H1 (cell line): ENCODE data around the gene BUD23. TPM values are rescaled to one million over a fixed set of nuclear protein-coding genes. Genes with fewer than 3 reads are reported as not detected.

Source experiments
- CTCF ChIP-seq, 3 experiments: IDR thresholded peaks; 1 replicate in 2 of 3; 2 replicates in 1 of 3; pipeline versions ENCODE4 v1.5.1 to v1.6.1; 2011; ENCODE audit warnings: low read length in 3 of 3, mild to moderate bottlenecking in 3 of 3, inconsistent platforms in 2 of 3, low read depth in 1 of 3, moderate library complexity in 1 of 3; ENCODE audit not compliant: insufficient read depth in 1 of 3; ENCODE audit errors: control extremely low read depth in 1 of 3
- EGR1 ChIP-seq: IDR thresholded peaks from 2 replicates; pipeline ENCODE4 v1.6.1; 2011; ENCODE audit warnings: low read depth, low read length, borderline replicate concordance
- GABPA ChIP-seq: IDR thresholded peaks from 2 replicates; pipeline ENCODE4 v1.6.1; 2011; ENCODE audit warnings: mild to moderate bottlenecking, low read length, moderate library complexity, borderline replicate concordance; ENCODE audit not compliant: insufficient read depth
- KDM5A ChIP-seq: fragments of 200-600 bp; IDR thresholded peaks from 2 replicates; pipeline ENCODE4 v1.7.1; 2012; ENCODE audit warnings: mild to moderate bottlenecking, low read length, inconsistent platforms, mixed read lengths
- NANOG ChIP-seq: IDR thresholded peaks from 2 replicates; pipeline ENCODE4 v1.6.1; 2011; ENCODE audit warnings: low read length, low read depth, mild to moderate bottlenecking, inconsistent platforms; ENCODE audit not compliant: insufficient read depth, poor library complexity, severe bottlenecking
- NRF1 ChIP-seq: IDR thresholded peaks from 2 replicates; pipeline ENCODE4 v1.6.1; 2011; ENCODE audit warnings: mild to moderate bottlenecking, low read depth, low read length, improper control_type of control experiment
- PHF8 ChIP-seq: fragments of 200-600 bp; sonication (generic); conservative IDR thresholded peaks from 2 replicates; pipeline ENCODE4 v1.7.1; 2012; ENCODE audit warnings: low read depth, mild to moderate bottlenecking, inconsistent platforms, low read length, moderate library complexity
- POLR2AphosphoS5 ChIP-seq: IDR thresholded peaks from 2 replicates; pipeline ENCODE4 v1.6.1; 2011; ENCODE audit warnings: low read depth, low read length
- RFX5 ChIP-seq: IDR thresholded peaks from 2 replicates; pipeline ENCODE4 v1.6.1; 2011; ENCODE audit warnings: low read depth, low read length, improper control_type of control experiment, borderline replicate concordance
- RNF2 ChIP-seq: fragments of 200-900, 300-1000 bp; sonication (generic); IDR thresholded peaks from 2 replicates; pipeline ENCODE4 v1.7.1; 2016; ENCODE audit warnings: borderline replicate concordance, low read depth, mild to moderate bottlenecking, antibody characterized with exemption, low read length; ENCODE audit not compliant: poor library complexity, severe bottlenecking; ENCODE audit errors: missing control alignments
- SUZ12 ChIP-seq: fragments of 200-600 bp; sonication (generic); IDR thresholded peaks from 2 replicates; pipeline ENCODE4 v1.6.1; 2012; ENCODE audit warnings: mild to moderate bottlenecking, inconsistent platforms, low read length, moderate library complexity, mixed read lengths
- TAF1 ChIP-seq: IDR thresholded peaks from 2 replicates; pipeline ENCODE4 v1.6.1; 2011; ENCODE audit warnings: mild to moderate bottlenecking, low read depth, low read length
- TBP ChIP-seq: IDR thresholded peaks from 2 replicates; pipeline ENCODE4 v1.6.1; 2011; ENCODE audit warnings: low read depth, low read length, improper control_type of control experiment
- USF2 ChIP-seq: IDR thresholded peaks from 2 replicates; pipeline ENCODE4 v1.6.1; 2011; ENCODE audit warnings: low read length, improper control_type of control experiment
- polyA plus RNA-seq, 7 experiments: library from polyadenylated mRNA; depleted of rRNA in 3 of 7; stranded (reverse) in 5 of 7; unstranded in 2 of 7; fragments of >200 nt in 5 of 7; fragments of 200-250 nt in 2 of 7; gene quantifications; 1 replicate in 5 of 7; 2 replicates in 1 of 7; 4 replicates in 1 of 7; pipeline versions ENCODE4 v1.2.1 to v1.2.3, GENCODE V29; 2011 to 2013; ENCODE audit warnings: missing spikeins in 2 of 7, mixed read lengths in 2 of 7
- total RNA-seq: library from RNA; stranded (reverse); fragmentation: NEBNext Ultra II Directional; extraction: Animal tissue kit (Norgen Biotek cat#: 25700); gene quantifications from 2 replicates; pipeline ENCODE4 v1.2.1, GENCODE V29; 2021

BUD23 gene
- total and polyA plus RNA-seq, 2 of the 8 experiments (the other 6 are each of a cell fraction or from before 2014, with no cell fraction given) = 72.3 to 78.4 TPM

GRCh38 chr7:73742753-73743641, 59.6 kb downstream of the BUD23 start (continued):
- TF ChIP-seq NANOG = peak; percentile 68
- TF ChIP-seq TAF1 = peak; percentile 52
- TF ChIP-seq RNF2 = no peak
- TF ChIP-seq NRF1 = no peak
- no peak for TF ChIP-seq EGR1
- peak; percentile 9 for TF ChIP-seq TBP
- TF ChIP-seq KDM5A = no peak
- no peak for TF ChIP-seq PHF8
- TF ChIP-seq CTCF (IDR thresholded peaks at IDR 0.05; ENCODE audit: control extremely low read depth in 1 of 3, insufficient read depth in 1 of 3, low read depth in 1 of 3, low read length in 3 of 3) = peak in 1 of 3 experiments; percentile 19; a peak in 1 of 4 replicates
- TF ChIP-seq GABPA = no peak
- TF ChIP-seq USF2 = peak; percentile 96
- no peak for TF ChIP-seq RFX5
- TF ChIP-seq SUZ12 = no peak
- peak; percentile 88 for TF ChIP-seq POLR2AphosphoS5
- TF ChIP-seq, all 59 proteins: peak for 27
